ENCODE measurements around the gene TNFRSF25.

DNA sequence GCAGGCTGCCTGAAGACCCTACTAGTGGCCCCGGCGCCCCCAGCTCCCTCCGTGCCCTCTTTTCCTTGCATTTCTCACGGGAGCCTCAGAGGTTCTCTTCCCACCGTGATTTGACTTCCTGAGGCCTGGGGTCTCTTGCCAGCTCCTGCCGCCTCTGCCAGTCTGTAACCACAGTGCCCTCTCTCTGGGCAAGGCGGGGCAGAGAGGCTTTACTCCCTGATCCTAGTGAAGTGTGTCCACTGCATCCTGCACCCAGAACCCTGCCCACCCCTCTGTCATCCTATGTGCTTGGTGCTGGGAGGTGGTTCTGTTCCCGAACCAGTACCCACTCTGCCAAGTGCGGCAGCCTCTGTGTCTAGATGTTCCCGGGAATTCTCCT is 39.0 kb downstream of the TNFRSF25 start:
- TF ChIP-seq, protein P1, sequence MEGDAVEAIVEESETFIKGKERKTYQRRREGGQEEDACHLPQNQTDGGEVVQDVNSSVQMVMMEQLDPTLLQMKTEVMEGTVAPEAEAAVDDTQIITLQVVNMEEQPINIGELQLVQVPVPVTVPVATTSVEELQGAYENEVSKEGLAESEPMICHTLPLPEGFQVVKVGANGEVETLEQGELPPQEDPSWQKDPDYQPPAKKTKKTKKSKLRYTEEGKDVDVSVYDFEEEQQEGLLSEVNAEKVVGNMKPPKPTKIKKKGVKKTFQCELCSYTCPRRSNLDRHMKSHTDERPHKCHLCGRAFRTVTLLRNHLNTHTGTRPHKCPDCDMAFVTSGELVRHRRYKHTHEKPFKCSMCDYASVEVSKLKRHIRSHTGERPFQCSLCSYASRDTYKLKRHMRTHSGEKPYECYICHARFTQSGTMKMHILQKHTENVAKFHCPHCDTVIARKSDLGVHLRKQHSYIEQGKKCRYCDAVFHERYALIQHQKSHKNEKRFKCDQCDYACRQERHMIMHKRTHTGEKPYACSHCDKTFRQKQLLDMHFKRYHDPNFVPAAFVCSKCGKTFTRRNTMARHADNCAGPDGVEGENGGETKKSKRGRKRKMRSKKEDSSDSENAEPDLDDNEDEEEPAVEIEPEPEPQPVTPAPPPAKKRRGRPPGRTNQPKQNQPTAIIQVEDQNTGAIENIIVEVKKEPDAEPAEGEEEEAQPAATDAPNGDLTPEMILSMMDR (IDR thresholded peaks at IDR 0.05), result no peak
- TF ChIP-seq POLR2AphosphoS5 (IDR thresholded peaks at IDR 0.05), result no peak
